ENCODE data around the gene KCNJ1. TPM values are rescaled to one million over a fixed set of nuclear protein-coding genes. Genes with fewer than 3 reads are reported as not detected.

KCNJ1 gene
- total and polyA plus RNA-seq, 2 donors, result 0.09 TPM; not detected in 1

DNA sequence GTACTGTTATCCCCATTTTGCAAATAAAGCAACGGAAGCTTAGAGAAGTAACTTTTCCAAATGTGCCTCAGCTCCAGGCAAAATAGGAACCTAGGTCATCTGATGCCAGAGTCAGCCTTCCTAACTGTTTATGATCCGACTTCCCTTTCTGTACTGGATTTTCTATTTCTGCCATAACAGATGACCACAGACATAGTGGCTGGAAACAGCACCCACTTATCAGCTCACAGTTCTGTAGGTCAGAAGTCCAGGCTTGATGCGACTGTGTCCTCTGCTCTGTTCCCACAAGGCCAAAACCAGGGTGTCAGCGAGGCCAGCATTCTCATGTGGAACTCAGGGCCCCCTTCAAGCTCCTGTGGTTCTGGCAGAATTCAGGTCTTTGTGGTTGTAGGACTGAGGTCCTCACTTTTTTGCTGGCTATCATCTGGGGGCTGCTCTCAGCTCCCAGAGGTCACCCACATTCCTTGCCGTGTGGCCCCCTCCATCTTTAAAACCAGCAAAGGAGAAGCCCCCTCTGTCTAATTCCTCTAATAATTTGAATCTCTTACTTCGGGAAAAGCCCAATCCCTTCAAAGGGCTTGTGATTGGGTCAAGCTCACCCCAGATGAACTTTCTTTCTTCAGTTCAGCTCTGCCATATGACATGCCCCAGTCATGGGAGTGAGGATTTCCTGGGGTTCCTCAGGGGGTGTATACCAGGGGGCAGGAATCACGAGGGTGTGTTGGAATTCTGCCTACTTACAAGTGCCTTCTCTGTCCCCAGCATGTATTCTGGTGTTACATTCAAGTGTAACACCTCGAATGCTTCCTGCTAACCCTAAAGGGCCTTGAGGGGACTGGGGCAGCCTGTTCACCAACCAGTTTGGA, 39.3 kb upstream of the KCNJ1 start:
- H3K4me1 ChIP-seq (ENCODE audit: insufficient read depth), result no peaks in the 10 kb centered on the region
- no peak overlapping the region for H3K4me3 ChIP-seq (ENCODE audit: low read depth, low read length)
- WGBS, result 83% methylated on average over 8 of the region's 8 CpGs
- no peaks in the 10 kb centered on the region for H3K36me3 ChIP-seq (ENCODE audit: insufficient read depth)
- no peak for DNase-seq (ENCODE audit: extremely low spot score)
- no peak overlapping the region for H3K27ac ChIP-seq (ENCODE audit: low read depth)

DNA sequence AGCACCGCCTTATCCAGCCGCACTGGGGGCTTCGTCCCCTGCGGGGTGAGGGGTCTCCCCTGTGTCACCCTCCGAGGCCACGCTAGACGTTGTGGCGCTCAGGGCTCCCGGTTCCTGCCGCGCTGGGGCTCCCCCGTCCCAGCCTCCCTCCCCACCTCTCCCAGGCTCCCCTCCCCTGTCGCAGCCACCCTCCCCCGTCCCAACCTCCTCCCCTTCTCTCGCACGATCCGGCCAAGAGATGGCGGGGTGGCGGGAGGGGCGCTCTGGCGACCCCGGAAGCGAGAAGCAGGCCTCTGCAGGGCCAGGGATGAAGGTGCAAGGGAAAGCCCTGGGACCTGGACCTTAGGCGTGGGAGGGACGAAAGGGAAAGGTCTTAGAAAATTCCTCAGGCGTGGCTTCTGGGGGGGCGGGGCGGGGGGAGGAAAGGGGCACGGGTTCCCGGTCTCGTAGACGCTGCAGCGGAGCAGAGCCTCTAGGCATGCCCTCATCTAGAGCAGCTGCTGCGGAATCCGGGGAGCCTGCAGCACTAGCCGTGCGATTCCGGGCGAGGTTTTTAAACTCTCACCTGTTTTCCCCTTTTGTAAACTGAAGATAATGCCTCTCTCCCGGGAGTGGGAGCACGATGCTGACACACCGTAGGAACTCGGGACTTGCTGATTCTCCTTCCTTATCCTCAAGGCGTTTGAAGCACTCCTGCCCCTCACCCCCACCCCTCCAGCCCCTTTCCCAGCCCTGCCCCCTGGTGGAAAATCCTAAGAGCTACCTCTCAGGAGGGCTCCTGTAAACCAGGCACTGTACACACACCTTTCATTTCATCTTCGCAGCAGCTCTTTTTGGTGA, 38.5 kb upstream of the KCNJ1 start:
- H3K27ac ChIP-seq (ENCODE audit: low read depth), result no peak overlapping the region
- 3% methylated on average over 45 of the region's 45 CpGs for WGBS
- peak overlapping the region; percentile 58 for H3K4me3 ChIP-seq (ENCODE audit: low read depth, low read length)
- H3K4me1 ChIP-seq (ENCODE audit: insufficient read depth), result no peaks in the 10 kb centered on the region
- DNase-seq (ENCODE audit: extremely low spot score), result no peak
- H3K36me3 ChIP-seq (ENCODE audit: insufficient read depth), result no peaks in the 10 kb centered on the region

DNA sequence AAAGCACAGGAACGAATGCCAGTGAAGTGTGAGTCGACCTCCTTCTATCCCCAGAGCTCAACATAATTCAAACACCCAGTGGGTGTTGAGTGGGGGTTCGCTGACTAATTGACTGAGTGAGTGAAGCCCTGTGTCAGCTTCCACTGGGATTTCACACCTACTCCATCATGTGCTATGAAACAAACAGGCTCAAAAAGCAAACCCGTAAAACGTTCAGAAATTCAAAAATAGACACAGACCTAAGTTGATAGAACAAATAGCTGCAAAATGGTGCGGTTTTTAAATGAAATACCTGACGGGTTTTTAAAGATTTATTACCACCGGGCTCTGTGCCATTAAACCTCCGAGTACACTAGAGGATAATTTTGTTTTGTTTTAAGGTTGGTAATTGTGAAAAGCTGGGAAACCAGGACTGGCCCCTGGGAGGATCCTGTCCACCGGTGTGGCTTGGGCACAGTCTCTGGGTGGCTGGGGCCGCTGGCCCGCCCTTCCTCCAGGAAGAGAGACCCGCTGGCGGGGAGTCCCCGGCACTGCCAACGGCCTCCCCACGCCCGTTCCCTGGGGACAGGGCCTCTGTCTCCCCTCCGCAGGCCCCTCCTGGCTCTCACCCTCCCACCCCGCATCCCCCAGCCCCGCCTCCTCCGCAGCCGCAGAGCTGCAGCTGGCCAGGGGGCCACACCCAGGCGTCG, 37.7 kb upstream of the KCNJ1 start:
- no peak for DNase-seq (ENCODE audit: extremely low spot score)
- H3K36me3 ChIP-seq (ENCODE audit: insufficient read depth), result no peaks in the 10 kb centered on the region
- WGBS, result 12% methylated on average over 25 of the region's 25 CpGs
- no peaks in the 10 kb centered on the region for H3K4me1 ChIP-seq (ENCODE audit: insufficient read depth)
- peak overlapping the region; percentile 58 for H3K4me3 ChIP-seq (ENCODE audit: low read depth, low read length)
- H3K27ac ChIP-seq (ENCODE audit: low read depth), result no peak overlapping the region

DNA sequence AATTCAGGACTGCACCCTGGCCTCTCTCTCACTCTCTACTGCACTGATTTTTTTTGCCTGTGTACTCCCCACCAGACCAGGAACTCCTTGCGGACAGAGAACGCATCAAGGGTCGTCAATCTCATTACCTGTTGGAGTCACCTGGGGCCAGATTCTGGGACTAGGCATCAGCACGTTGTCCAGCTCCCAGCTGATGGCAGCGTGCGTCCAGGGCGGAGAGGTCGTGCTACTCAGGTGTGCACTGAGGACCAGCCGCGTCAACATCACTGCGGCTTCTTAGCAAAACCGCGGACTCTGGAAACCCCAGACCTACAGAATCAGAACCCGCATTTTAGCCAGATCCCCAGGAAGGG, 37.2 kb upstream of the KCNJ1 start:
- no peak overlapping the region for H3K4me3 ChIP-seq (ENCODE audit: low read depth, low read length)
- H3K36me3 ChIP-seq (ENCODE audit: insufficient read depth), result no peaks in the 10 kb centered on the region
- H3K4me1 ChIP-seq (ENCODE audit: insufficient read depth), result no peaks in the 10 kb centered on the region
- H3K27ac ChIP-seq (ENCODE audit: low read depth), result no peak overlapping the region
- 81% methylated on average over 14 of the region's 14 CpGs for whole genome bisulfite sequencing
- DNase-seq (ENCODE audit: extremely low spot score), result no peak

DNA sequence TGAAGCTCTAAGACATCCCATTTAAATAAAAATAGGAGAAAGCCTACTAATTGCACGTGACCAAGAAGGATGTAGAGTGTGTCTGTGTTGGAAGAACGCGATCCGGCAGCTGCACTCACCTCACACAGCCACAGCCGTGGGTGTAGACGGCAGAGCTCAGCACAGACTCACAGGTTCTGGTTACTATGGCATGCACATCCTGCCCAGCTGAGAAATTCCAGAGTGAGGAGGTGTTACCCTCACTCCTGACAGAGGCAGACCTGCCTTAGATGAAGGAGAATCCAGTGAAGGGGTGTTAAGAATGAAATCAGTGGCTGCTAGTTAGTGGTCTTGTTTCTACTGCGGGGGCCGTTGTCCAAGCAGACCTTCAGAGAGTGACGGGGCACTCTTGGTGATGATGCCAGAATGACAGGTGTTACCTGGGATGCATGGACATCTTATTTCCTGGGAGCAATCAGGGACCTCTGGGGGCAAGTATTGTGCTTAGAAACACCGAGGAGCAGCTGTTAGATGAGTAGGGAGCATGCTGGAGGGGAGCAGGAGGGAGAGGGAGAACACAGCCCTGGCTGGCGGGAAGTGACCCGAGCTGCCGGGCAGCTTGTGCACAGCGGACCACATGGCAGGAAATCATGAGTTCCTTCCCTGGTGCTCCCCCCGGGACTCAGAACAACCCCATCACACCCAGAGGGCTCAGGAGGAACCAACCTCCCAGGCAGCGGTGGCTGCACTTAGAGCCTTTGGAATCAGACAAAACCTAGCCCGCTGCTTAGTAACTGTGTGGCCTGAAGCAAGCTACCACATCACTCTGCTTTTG, 36.4 kb upstream of the KCNJ1 start:
- Histone ChIP-seq H3K4me3 (ENCODE audit: low read depth, low read length) (no peak overlapping the region), H3K27ac (ENCODE audit: low read depth) (no peak overlapping the region), H3K4me1 (ENCODE audit: insufficient read depth) (no peaks in the 10 kb centered on the region), H3K36me3 (ENCODE audit: insufficient read depth) (no peaks in the 10 kb centered on the region)
- 77% methylated on average over 17 of the region's 17 CpGs for WGBS
- DNase-seq (ENCODE audit: extremely low spot score), result no peak

DNA sequence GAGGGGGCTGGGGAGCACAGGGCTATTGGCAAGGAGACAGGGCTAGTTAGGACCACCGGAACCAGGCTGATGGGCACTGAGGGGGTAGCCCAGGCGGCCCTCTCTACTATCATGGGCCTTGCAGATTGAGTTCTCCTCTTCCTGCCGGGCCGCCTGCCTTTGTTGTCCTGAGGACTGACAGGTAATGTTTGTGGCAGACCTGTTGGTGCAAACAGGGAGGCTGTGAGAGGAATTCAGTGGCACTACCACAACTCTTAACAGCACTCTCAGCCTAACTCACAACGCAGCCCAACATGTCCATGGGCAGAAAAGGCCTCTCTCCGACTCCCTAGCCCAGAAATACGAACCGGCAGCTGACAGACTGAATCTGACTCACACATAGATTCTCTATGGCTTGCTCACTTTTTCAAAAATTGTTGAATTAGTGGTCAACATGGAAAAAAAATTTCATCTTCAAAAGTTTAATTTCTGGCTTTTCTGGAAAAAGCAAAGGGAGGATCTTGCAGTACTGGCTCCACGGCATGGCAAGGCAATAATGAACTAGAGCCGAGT, 35.5 kb upstream of the KCNJ1 start:
- H3K4me1 ChIP-seq (ENCODE audit: insufficient read depth), result no peaks in the 10 kb centered on the region
- no peak overlapping the region for H3K4me3 ChIP-seq (ENCODE audit: low read depth, low read length)
- H3K36me3 ChIP-seq (ENCODE audit: insufficient read depth), result no peaks in the 10 kb centered on the region
- no peak overlapping the region for H3K27ac ChIP-seq (ENCODE audit: low read depth)
- 86% methylated on average over 10 of the region's 10 CpGs for WGBS
- DNase-seq (ENCODE audit: extremely low spot score), result no peak

DNA sequence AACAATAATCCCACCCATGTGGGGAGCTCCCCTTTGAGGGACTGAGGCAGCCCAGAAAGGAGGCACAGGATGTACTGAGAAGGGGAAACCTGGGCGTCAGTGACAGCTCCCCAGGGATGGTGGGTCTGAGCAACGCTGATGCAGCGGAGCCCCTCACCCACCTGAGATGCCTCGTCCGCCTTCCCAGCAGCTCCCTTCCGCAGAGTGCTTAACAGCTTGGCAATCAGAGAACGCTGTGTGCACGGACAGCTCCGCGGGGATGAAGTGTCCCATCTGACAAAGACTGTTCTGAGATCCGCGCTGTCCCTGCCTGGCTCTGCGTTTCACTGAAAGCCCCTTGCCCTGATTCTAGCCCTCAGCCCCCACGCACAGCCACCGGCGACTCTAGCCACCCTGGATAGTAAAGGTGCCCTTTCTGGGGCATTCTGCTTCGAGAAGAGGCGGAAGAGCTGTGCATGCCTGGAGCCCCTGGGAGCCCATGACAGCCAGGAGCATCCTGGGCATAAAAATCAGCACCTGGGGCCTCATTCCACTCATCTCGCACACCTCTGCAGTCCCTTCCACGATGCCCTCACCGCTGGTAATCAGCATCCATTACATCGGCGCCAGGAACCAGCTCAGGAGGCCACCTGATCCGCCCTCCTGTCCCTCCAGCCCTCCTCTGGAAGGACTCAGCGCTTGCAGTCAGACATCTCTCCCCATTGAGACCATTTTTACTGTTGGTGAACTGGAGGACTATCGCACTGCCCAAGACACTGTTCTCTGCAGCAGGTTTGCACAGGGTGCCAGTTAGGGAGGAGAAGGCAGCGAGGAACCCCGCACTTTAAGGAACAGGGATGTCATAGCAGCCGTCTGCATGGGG, 34.8 kb upstream of the KCNJ1 start:
- Histone ChIP-seq H3K4me1 (ENCODE audit: insufficient read depth) (no peaks in the 10 kb centered on the region), H3K36me3 (ENCODE audit: insufficient read depth) (no peaks in the 10 kb centered on the region), H3K4me3 (ENCODE audit: low read depth, low read length) (no peak overlapping the region), H3K27ac (ENCODE audit: low read depth) (no peak overlapping the region)
- 61% methylated on average over 29 of the region's 29 CpGs for WGBS
- no peak for DNase-seq (ENCODE audit: extremely low spot score)

DNA sequence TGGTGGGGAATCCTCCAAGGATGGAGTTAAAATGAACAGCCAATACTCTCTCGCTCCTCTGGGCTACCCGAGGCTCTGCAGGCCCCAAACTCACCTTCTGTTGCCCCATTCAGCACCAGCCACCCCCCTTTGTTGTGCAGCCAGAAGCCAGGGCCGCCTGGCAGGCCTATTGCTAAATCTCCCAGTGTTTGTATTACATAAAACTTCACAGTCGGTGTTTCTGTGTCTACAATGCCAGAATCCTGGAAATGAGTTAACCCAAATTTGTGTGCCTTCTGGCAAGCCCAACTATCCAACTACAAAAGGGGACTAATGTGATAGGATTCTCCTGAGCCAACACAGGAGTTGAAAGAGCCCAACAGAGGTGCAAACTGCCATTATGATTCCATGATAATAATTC, 33.4 kb upstream of the KCNJ1 start:
- no peaks in the 10 kb centered on the region for H3K36me3 ChIP-seq (ENCODE audit: insufficient read depth)
- H3K27ac ChIP-seq (ENCODE audit: low read depth), result no peak overlapping the region
- WGBS, result 51% methylated on average over 4 of the region's 4 CpGs
- DNase-seq (ENCODE audit: extremely low spot score), result no peak
- no peak overlapping the region for H3K4me3 ChIP-seq (ENCODE audit: low read depth, low read length)
- no peaks in the 10 kb centered on the region for H3K4me1 ChIP-seq (ENCODE audit: insufficient read depth)

DNA sequence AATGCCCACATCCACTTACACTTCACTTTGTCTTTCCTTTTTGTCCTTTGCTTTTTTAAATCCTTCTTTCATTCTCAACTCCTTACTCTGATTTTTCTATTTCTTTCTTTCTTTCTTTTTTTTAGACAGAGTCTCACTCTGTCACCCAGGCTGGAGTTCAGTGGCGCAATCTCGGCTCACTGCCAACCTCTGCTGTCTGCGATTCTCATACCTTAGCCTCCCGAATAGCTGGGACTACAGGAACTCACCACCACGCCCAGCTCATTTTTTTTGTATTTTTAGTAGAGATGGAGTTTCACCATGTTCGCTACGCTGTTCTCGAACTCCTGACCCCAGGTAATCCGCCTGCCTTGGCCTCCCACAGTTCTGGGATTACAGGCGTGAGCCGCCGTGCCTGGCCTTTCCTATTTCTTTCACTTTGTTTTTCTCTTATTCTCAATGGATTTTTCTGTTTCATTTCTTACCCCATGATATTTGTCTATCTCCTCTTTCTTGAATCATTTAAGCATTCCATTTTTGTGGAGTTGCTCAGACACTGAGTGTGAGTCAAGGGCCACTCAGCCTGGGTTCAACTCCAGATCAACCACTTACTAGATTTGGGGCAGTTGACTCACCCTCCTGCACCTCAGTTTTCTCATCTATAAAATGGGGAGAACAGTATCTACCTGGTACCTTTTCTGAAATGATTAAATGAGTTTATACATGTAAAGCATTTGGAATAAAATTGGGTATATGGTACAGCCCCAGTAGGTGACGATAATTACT, 31.7 kb upstream of the KCNJ1 start:
- no peak for DNase-seq (ENCODE audit: extremely low spot score)
- Histone ChIP-seq H3K27ac (ENCODE audit: low read depth) (no peak overlapping the region), H3K36me3 (ENCODE audit: insufficient read depth) (no peaks in the 10 kb centered on the region), H3K4me1 (ENCODE audit: insufficient read depth) (no peaks in the 10 kb centered on the region), H3K4me3 (ENCODE audit: low read depth, low read length) (no peak overlapping the region)
- 93% methylated on average over 13 of the region's 13 CpGs for WGBS

DNA sequence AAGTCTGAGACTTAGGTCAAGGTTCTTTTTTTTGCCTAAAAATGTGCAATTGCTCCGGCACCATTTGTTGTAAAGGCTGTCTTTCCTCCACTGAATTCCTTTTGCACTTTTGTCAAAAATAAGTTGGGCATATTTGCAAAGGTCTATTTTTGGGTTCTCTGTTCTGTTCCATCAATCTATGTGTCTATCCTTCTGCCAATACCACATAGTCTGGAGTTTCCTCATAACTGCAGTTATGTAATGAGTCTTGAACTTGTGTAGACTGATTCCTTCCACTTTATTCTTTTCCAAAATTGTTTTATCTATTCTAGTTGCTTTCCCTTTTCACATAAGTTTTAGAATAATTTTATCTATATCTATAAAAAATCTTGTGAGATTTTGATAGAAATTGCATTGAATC, 30.7 kb upstream of the KCNJ1 start:
- Histone ChIP-seq H3K27ac (ENCODE audit: low read depth) (no peak overlapping the region), H3K4me3 (ENCODE audit: low read depth, low read length) (no peak overlapping the region), H3K36me3 (ENCODE audit: insufficient read depth) (no peaks in the 10 kb centered on the region), H3K4me1 (ENCODE audit: insufficient read depth) (no peaks in the 10 kb centered on the region)
- DNase-seq (ENCODE audit: extremely low spot score), result no peak
- 93% methylated on average over 1 of the region's 1 CpG for WGBS

DNA sequence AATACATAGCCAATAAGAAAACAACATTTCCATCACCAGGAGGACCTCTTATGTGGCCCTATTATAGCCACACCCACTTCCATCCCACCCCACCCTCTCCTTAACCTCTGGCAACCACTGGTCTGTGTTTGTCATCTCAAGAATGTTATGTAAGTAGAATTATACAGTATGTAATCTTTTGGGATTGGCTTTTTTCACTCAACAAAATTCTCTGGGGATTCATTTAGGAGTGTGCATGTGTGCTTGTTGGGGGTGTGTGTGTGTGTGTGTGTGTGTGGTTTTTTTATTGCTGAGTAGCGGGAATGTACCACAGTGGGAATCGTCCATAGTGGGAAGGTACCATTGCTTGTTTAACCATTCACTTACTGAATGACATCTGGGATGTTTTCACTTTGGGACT, 29.3 kb upstream of the KCNJ1 start:
- H3K36me3 ChIP-seq (ENCODE audit: insufficient read depth), result no peaks in the 10 kb centered on the region
- 32% methylated on average over 2 of the region's 2 CpGs for WGBS

DNA sequence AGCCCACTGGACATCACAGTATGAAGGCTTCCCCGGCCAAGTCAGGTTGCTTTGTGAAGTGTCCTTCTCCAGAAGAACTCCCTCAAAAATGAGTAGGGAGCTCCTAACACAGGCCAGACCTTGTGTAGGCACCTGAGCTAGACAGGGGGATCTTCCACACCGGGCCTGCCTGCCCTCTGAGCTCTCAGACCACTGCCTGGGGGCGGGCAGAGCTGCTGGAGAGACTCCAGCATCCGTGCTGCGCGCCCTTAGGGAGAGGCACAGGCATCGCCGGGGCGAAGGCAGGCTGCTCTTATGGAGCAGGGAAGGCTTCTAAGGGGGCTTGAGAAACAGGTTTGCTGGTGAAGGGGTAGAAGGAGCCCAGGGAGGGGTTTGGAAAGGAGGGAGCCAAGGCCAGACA, 28.4 kb upstream of the KCNJ1 start:
- WGBS, result 94% methylated on average over 9 of the region's 9 CpGs

More for the DNA sequence above, 29.3 kb upstream of the KCNJ1 start:
- Histone ChIP-seq H3K4me1 (ENCODE audit: insufficient read depth) (no peaks in the 10 kb centered on the region), H3K27ac (ENCODE audit: low read depth) (no peak overlapping the region), H3K4me3 (ENCODE audit: low read depth, low read length) (no peak overlapping the region)
- no peak for DNase-seq (ENCODE audit: extremely low spot score)

More for the DNA sequence above, 28.4 kb upstream of the KCNJ1 start:
- Histone ChIP-seq H3K27ac (ENCODE audit: low read depth) (no peak overlapping the region), H3K4me1 (ENCODE audit: insufficient read depth) (no peaks in the 10 kb centered on the region), H3K4me3 (ENCODE audit: low read depth, low read length) (no peak overlapping the region), H3K36me3 (ENCODE audit: insufficient read depth) (no peaks in the 10 kb centered on the region)
- no peak for DNase-seq (ENCODE audit: extremely low spot score)
